HFF-Myc (cell line): Measurements from ENCODE around the gene KHDC4.
"Not testable (repeated sequence)": the region's sequence is repeated elsewhere in the genome, so short reads cannot be mapped to it uniquely, and the experiment has no call there.

Experiments
- DNase-seq: peaks from one replicate; pipeline ENCODE4 v3.0.0-alpha.2; 2011; ENCODE audit warnings: low read depth; ENCODE audit errors: extremely low read depth
- H3K4me3 ChIP-seq: replicated peaks from 2 replicates; pipeline ENCODE4 v1.5.1; 2011; ENCODE audit warnings: low read depth, mild to moderate bottlenecking, control low read depth, low read length
- TF ChIP-seq, protein P1 (sequence below): IDR thresholded peaks from 2 replicates; pipeline ENCODE4 v1.5.1; 2012; ENCODE audit warnings: mild to moderate bottlenecking, low read depth, low read length, control low read depth; ENCODE audit errors: missing control alignments

KHDC4 gene

DNA sequence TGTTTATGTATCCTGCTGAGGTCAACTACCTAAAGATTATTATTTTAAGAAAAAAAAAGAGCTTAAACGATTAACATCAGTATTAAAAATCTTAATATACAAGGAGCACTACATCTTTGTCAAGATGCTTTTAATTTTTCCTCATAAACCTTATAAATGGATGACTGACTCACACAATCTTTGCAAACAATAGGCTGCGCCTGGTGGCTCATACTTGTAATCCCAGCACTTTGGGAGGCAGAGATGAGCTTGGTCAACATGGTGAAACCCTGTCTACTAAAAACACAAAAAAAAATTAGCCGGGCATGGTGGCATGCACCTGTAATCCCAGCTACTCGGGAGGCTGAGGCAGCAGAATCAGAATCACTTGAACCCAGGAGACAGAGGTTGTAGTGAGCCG is 1.7 kb downstream of the KHDC4 start:
- TF ChIP-seq, protein P1, sequence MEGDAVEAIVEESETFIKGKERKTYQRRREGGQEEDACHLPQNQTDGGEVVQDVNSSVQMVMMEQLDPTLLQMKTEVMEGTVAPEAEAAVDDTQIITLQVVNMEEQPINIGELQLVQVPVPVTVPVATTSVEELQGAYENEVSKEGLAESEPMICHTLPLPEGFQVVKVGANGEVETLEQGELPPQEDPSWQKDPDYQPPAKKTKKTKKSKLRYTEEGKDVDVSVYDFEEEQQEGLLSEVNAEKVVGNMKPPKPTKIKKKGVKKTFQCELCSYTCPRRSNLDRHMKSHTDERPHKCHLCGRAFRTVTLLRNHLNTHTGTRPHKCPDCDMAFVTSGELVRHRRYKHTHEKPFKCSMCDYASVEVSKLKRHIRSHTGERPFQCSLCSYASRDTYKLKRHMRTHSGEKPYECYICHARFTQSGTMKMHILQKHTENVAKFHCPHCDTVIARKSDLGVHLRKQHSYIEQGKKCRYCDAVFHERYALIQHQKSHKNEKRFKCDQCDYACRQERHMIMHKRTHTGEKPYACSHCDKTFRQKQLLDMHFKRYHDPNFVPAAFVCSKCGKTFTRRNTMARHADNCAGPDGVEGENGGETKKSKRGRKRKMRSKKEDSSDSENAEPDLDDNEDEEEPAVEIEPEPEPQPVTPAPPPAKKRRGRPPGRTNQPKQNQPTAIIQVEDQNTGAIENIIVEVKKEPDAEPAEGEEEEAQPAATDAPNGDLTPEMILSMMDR: no peak
- no peak for DNase-seq
- peak overlapping the region; percentile 97 for H3K4me3 ChIP-seq

DNA sequence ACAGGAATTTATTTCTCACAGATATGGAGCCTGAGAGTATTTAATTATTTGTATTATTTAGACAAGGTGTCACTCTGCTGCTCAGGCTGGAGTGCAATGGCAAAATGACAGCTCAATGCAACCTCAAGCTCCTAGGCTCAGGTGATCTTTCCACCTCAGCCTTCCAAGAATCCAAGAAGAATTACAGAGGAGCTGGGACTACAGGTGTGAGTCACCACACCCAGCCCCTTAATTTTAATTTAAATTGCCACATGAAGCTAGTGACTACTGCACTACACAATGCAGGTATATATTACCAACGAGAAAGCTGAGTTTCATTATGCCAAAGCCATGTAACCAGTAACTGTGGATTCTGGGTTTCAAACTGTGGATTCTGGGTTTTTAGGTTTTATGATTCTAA is 2.1 kb downstream of the KHDC4 start:
- no peak for DNase-seq
- TF ChIP-seq, protein P1: no peak
- H3K4me3 ChIP-seq: peak overlapping the region; percentile 97

DNA sequence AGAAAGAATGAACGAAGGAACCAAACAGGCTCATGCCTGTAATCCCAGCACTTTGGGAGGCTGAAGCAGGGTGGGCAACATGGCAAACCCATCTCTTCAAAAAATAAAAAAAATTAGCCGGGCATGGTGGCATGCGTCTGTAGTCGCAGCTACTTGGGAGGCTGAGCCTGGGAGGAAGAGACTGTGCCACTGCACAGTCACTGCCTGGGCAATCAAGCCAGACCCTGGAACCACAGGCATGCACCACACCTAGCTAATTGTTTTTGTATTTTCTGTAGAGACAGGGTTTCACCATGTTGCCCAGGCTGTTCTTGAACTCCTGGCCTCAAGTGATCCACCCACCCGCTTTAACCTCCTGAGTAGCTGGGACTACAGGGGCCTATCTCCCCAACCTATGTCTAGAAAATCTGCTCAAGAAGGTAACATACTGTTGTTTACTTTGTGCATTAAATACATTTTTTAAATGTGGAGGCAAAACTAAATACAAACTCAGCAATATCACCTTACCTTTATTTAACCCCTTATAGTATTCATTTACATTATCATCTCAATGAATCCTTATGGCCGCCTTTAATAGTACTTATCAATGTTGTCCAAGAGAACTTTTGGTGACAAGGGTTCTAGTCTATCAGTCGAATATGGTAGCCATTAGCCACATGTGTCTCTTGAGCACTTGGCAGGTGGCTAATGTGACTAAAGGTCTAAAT is 2.7 kb downstream of the KHDC4 start:
- no peak for DNase-seq
- peak overlapping the region; percentile 97 for H3K4me3 ChIP-seq
- TF ChIP-seq, protein P1: no peak

DNA sequence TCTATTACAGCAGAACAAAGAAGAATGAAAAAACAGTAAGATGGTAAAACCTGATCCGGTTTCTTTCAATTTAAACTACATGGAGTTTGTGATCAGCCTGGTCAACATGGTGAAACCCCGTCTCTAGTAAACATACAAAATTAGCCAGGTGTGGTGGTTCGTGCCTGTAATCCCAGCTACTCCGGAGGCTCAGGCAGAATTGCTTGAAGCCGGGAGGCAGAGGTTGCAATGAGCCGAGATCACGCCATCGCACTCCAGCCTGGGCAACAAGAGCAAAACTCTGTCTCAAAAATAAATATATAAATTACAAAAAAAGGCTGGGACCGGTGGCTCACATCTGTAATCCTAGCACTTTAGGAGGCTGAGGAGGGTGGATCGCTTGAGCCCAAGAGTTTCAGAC is 3.5 kb downstream of the KHDC4 start:
- not testable (repeated sequence) for DNase-seq
- H3K4me3 ChIP-seq: peak overlapping the region; percentile 97

DNA sequence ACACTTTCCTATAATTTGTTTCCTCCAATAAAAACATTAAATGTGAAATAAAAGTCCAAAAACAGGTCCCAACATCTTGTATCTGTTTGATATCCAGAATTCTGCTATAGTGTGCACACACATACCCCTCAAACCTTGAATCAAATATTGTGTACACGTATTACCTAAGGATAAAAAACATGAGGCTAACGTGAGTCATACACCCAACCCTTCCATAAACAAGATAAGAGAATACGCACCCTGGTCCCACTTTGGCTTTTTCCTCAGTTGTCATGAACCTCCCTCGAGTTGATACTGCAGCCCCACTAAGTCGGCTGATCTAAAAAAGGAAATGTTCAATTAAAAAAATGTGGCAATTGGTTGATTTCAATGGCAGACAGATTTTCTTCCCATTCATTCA is 5.2 kb downstream of the KHDC4 start:
- TF ChIP-seq, protein P1: no peak
- no peak for DNase-seq
- H3K4me3 ChIP-seq: no peak overlapping the region

DNA sequence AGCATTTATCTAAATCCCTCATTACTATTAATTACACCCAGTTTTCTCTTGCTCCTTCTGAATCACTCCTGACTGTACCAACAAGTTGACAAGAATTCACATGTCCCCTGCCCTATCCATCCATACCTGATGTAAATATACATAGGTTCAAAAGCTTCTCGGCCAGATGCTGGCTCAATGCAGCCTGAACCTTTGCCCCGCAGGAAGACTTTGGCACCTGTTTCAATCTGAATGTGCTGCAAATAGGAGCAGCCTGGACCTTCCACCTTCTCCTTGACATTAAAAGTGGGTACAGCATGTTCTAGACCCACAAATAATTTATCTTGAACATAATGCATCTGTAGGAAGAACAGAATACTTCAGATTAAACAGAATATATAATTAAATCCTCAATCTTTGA is 8.7 kb downstream of the KHDC4 start:
- H3K4me3 ChIP-seq: no peak overlapping the region
- no peak for DNase-seq
- TF ChIP-seq, protein P1: no peak

DNA sequence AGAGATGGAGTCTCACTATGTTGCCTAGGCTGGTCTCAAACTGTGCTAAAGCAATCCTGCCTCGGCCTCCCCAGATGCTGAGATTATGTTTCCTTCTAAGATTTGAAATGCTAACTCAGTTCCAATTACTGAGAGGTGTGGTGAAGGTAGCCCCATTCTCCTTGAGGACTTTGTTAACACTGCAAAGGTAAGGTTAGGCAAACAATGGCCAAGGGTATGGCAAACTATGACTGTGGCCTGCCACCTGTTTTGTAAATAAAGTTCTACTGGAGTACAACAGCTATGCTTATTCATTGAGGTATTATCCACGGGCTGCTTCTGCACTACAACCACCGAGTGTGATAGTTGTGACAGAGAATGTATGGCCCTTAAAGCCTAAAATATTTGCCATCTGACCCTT is 13.5 kb downstream of the KHDC4 start:
- TF ChIP-seq, protein P1: no peak
- DNase-seq: no peak
- H3K4me3 ChIP-seq: no peak overlapping the region
